Activated B cell treated with CpG ODN at 0.5 μM for 24 hours (primary cell): ENCODE results near the gene HMCN1. TPM values are rescaled to one million over a fixed set of nuclear protein-coding genes. Genes with fewer than 3 reads are reported as not detected.

Experiments
- ATAC-seq: fragments of 200-7000 bp; cut with Tn5 transposase; one replicate; pipeline ENCODE4 v1.10.0; 2021; ENCODE audit warnings: low read depth, mild to moderate bottlenecking, moderate library complexity
- CTCF ChIA-PET: fragments of 350-600 bp; sonication (Branson Sonifier 250); formaldehyde crosslinking; loops from one replicate; lab custom pipeline; 2021; ENCODE audit warnings: antibody characterized with exemption; lab: Charles Lee
- POLR2A ChIA-PET: fragments of 350-600 bp; sonication (Branson Sonifier 250); formaldehyde crosslinking; loops from one replicate; lab custom pipeline; 2021; ENCODE audit warnings: antibody characterized with exemption; lab: Charles Lee
- DNase-seq: peaks from one replicate; pipeline ENCODE4 v3.0.0; 2022
- H3K27ac Mint-ChIP-seq: one replicate; pipeline ENCODE4 v1.8.0; 2020; ENCODE audit warnings: mixed read lengths
- H3K27me3 Mint-ChIP-seq: one replicate; pipeline ENCODE4 v1.8.0; 2021; ENCODE audit warnings: mixed read lengths
- H3K36me3 Mint-ChIP-seq: one replicate; pipeline ENCODE4 v1.8.0; 2021; ENCODE audit warnings: low read depth, mixed read lengths
- H3K4me1 Mint-ChIP-seq: one replicate; pipeline ENCODE4 v1.8.0; 2021; ENCODE audit warnings: mixed read lengths
- H3K4me3 Mint-ChIP-seq: one replicate; pipeline ENCODE4 v1.8.0; 2020; ENCODE audit warnings: mild to moderate bottlenecking, mixed read lengths
- H3K9me3 Mint-ChIP-seq: one replicate; pipeline ENCODE4 v1.8.0; 2020; ENCODE audit warnings: mixed read lengths
- CTCF ChIP-seq: fragments of 200-600 bp; IDR thresholded peaks from one replicate; pipeline ENCODE4 v1.8.0; 2022; ENCODE audit warnings: antibody characterized with exemption, mild to moderate bottlenecking
- intact Hi-C: fragments of 100-400 bp; cut with micrococcal nuclease; formaldehyde crosslinking; loops from one replicate; pipeline ENCODE4 v1.15.1; 2024
- total RNA-seq: library from RNA; stranded (reverse); gene quantifications from 2 replicates; pipeline ENCODE4 v1.2.3, GENCODE V29; 2022

The HMCN1 gene
- total RNA-seq, 1 donor from 2014 or later = 0.27 TPM

GRCh38 chr1:186043296-186043695 is 309.1 kb downstream of the HMCN1 start:
- intact Hi-C loops = no loop called here
- ATAC-seq (no peak), DNase-seq (no peak)
- CTCF ChIA-PET = no interaction called here
- no peaks in the 10 kb centered on the region for H3K36me3 Mint-ChIP-seq
- TF ChIP-seq CTCF = no peak
- no peak overlapping the region for H3K4me3 Mint-ChIP-seq
- POLR2A ChIA-PET = no interaction called here
- H3K9me3 Mint-ChIP-seq = no peaks in the 10 kb centered on the region
- no peak overlapping the region for H3K27ac Mint-ChIP-seq
- no peaks in the 10 kb centered on the region for H3K27me3 Mint-ChIP-seq
- no peaks in the 10 kb centered on the region for H3K4me1 Mint-ChIP-seq

- no peak overlapping the region for H3K27ac Mint-ChIP-seq
- TF ChIP-seq CTCF = no peak
- no peak overlapping the region for H3K4me3 Mint-ChIP-seq
- no peaks in the 10 kb centered on the region for H3K4me1 Mint-ChIP-seq
- CTCF ChIA-PET = no interaction called here
- no peaks in the 10 kb centered on the region for H3K27me3 Mint-ChIP-seq
- POLR2A ChIA-PET = no interaction called here
- intact Hi-C loops = no loop called here
- no peak for ATAC-seq
- no peak for DNase-seq
- no peaks in the 10 kb centered on the region for H3K36me3 Mint-ChIP-seq
- H3K9me3 Mint-ChIP-seq = no peaks in the 10 kb centered on the region
Measured at GRCh38 chr1:186044079-186044685, 310.0 kb downstream of the HMCN1 start.

- POLR2A ChIA-PET = no interaction called here
Measured at GRCh38 chr1:186046437-186047211, 312.4 kb downstream of the HMCN1 start.

GRCh38 chr1:186050360-186050759 is 316.2 kb downstream of the HMCN1 start:
- no peak for ATAC-seq
- ChIA-PET POLR2A (no interaction called here), CTCF (no interaction called here)
- no peak overlapping the region for H3K27ac Mint-ChIP-seq
- H3K27me3 Mint-ChIP-seq = no peaks in the 10 kb centered on the region
- intact Hi-C loops = no loop called here
- no peaks in the 10 kb centered on the region for H3K4me1 Mint-ChIP-seq
- TF ChIP-seq CTCF = no peak
- no peak overlapping the region for H3K4me3 Mint-ChIP-seq
- no peaks in the 10 kb centered on the region for H3K36me3 Mint-ChIP-seq
- DNase-seq = no peak
- no peaks in the 10 kb centered on the region for H3K9me3 Mint-ChIP-seq

More at GRCh38 chr1:186046437-186047211, 312.4 kb downstream of the HMCN1 start:
- DNase-seq (no peak), ATAC-seq (no peak)
- no peak overlapping the region for H3K4me3 Mint-ChIP-seq
- H3K36me3 Mint-ChIP-seq = no peaks in the 10 kb centered on the region
- no peaks in the 10 kb centered on the region for H3K4me1 Mint-ChIP-seq
- CTCF ChIA-PET = no interaction called here
- H3K27ac Mint-ChIP-seq = no peak overlapping the region
- intact Hi-C loops = no loop called here
- H3K27me3 Mint-ChIP-seq = no peaks in the 10 kb centered on the region
- H3K9me3 Mint-ChIP-seq = no peaks in the 10 kb centered on the region
- TF ChIP-seq CTCF = no peak

- Mint-ChIP-seq H3K36me3 (no peaks in the 10 kb centered on the region), H3K4me1 (no peaks in the 10 kb centered on the region), H3K9me3 (no peaks in the 10 kb centered on the region), H3K27ac (no peak overlapping the region), H3K27me3 (no peaks in the 10 kb centered on the region), H3K4me3 (no peak overlapping the region)
- ChIA-PET CTCF (no interaction called here), POLR2A (no interaction called here)
- TF ChIP-seq CTCF = no peak
- DNase-seq = no peak
- intact Hi-C loops = no loop called here
- no peak for ATAC-seq
Measured at GRCh38 chr1:186054003-186054402, 319.8 kb downstream of the HMCN1 start.
